Activated CD4-positive, alpha-beta T cell treated with anti-CD3 and anti-CD28 coated beads, Interleukin-2, amount 50 U/mL, for 24 hours (primary cell): Measurements from ENCODE around the gene SPTBN1.

Experiments used
- DNase-seq, 2 donors: peaks; one replicate each; pipeline ENCODE4 v3.0.0-alpha.2; 2020; ENCODE audit warnings: low read depth in 1 of 2, low spot score in 1 of 2

The SPTBN1 gene

GRCh38 chr2:54646170-54646927 is 190.2 kb downstream of the SPTBN1 start:
- no peak for DNase-seq

GRCh38 chr2:54648256-54648655 is 192.1 kb downstream of the SPTBN1 start:
- DNase-seq = no peak

- no peak for DNase-seq
Measured at GRCh38 chr2:54649191-54649590, 193.1 kb downstream of the SPTBN1 start.

GRCh38 chr2:54649633-54650032 is 193.5 kb downstream of the SPTBN1 start:
- DNase-seq = no peak

- no peak for DNase-seq
Measured at GRCh38 chr2:54650612-54651011, 194.5 kb downstream of the SPTBN1 start.

- no peak for DNase-seq
Measured at GRCh38 chr2:54651291-54651690, 195.2 kb downstream of the SPTBN1 start.

GRCh38 chr2:54652540-54652939 is 196.4 kb downstream of the SPTBN1 start:
- DNase-seq = no peak

GRCh38 chr2:54653572-54654204 is 197.6 kb downstream of the SPTBN1 start:
- no peak for DNase-seq

- DNase-seq = no peak
Measured at GRCh38 chr2:54655046-54655809, 199.1 kb downstream of the SPTBN1 start.

GRCh38 chr2:54656863-54657262 is 200.7 kb downstream of the SPTBN1 start:
- no peak for DNase-seq

GRCh38 chr2:54657664-54658083 is 201.5 kb downstream of the SPTBN1 start:
- peak in 1 of 2 donors; percentile 25 for DNase-seq

- no peak for DNase-seq
Measured at GRCh38 chr2:54658564-54659071, 202.5 kb downstream of the SPTBN1 start.

GRCh38 chr2:54659527-54659926 is 203.4 kb downstream of the SPTBN1 start:
- no peak for DNase-seq

GRCh38 chr2:54660752-54661151 is 204.6 kb downstream of the SPTBN1 start:
- DNase-seq = no peak

- no peak for DNase-seq
Measured at GRCh38 chr2:54663424-54664030, 207.4 kb downstream of the SPTBN1 start.

- DNase-seq = no peak
Measured at GRCh38 chr2:54664238-54664786, 208.2 kb downstream of the SPTBN1 start.

- DNase-seq = peak in 1 of 2 donors; percentile 49
Measured at GRCh38 chr2:54665436-54665856, 209.3 kb downstream of the SPTBN1 start.

GRCh38 chr2:54666131-54666633 is 210.1 kb downstream of the SPTBN1 start:
- DNase-seq = no peak

- no peak for DNase-seq
Measured at GRCh38 chr2:54666634-54667265, 210.6 kb downstream of the SPTBN1 start.

GRCh38 chr2:54667266-54667639 is 211.1 kb downstream of the SPTBN1 start:
- DNase-seq = no peak
